ENCODE measurements around the gene KIRREL3.

- TF ChIP-seq, protein P1, sequence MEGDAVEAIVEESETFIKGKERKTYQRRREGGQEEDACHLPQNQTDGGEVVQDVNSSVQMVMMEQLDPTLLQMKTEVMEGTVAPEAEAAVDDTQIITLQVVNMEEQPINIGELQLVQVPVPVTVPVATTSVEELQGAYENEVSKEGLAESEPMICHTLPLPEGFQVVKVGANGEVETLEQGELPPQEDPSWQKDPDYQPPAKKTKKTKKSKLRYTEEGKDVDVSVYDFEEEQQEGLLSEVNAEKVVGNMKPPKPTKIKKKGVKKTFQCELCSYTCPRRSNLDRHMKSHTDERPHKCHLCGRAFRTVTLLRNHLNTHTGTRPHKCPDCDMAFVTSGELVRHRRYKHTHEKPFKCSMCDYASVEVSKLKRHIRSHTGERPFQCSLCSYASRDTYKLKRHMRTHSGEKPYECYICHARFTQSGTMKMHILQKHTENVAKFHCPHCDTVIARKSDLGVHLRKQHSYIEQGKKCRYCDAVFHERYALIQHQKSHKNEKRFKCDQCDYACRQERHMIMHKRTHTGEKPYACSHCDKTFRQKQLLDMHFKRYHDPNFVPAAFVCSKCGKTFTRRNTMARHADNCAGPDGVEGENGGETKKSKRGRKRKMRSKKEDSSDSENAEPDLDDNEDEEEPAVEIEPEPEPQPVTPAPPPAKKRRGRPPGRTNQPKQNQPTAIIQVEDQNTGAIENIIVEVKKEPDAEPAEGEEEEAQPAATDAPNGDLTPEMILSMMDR (IDR thresholded peaks at IDR 0.05; ENCODE audit: extremely low read depth in 1 of 2, insufficient read depth in 1 of 2, low read depth in 1 of 2, low read length in 2 of 2), result no peak
- no peak for TF ChIP-seq POLR2A (IDR thresholded peaks at IDR 0.05; ENCODE audit: low read depth, low read length)
- no peak for TF ChIP-seq FOS (IDR thresholded peaks at IDR 0.05; ENCODE audit: borderline replicate concordance, insufficient read depth, low read length)
These were observed 336.6 kb downstream of the KIRREL3 start for GRCh38 chr11:126663749-126664592.

All from endothelial cell of umbilical vein (primary cell).